ENCODE measurements around the gene CHMP3. TPM values are rescaled to one million over a fixed set of nuclear protein-coding genes. Genes with fewer than 3 reads are reported as not detected.
"Not testable (repeated sequence)": the region's sequence is repeated elsewhere in the genome, so short reads cannot be mapped to it uniquely, and the experiment has no call there.

CHMP3 gene
- total and polyA plus RNA-seq, 2 donors: 69.4 to 163 TPM

DNA sequence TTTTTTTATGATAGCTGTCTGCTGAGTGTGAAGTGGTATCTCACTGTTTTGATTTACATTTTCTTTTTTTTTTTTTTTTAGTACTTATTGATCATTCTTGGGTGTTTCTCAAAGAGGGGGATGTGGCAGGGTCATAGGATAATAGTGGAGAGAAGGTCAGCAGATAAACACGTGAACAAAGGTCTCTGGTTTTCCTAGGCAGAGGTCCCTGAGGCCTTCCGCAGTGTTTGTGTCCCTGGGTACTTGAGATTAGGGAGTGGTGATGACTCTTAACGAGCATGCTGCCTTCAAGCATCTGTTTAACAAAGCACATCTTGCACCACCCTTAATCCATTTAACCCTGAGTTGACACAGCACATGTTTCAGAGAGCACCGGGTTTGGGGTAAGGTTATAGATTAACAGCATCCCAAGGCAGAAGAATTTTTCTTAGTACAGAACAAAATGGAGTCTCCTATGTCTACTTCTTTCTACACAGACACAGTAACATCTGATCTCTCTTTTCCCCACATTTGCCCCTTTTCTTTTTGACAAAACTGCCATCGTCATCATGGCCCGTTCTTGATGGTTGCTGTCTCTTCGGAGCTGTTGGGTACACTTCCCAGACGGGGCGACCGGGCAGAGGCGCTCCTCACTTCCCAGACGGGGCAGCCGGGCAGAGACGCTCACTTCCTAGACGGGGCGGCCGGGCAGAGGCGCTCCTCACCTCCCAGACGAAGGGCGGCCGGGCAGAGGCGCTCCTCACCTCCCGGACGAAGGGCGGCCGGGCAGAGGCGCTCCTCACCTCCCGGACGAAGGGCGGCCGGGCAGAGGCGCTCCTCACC, 18.8 kb downstream of the CHMP3 start:
- H3K27ac ChIP-seq (ENCODE audit: low read depth); DNase-seq (ENCODE audit: extremely low spot score); H3K4me3 ChIP-seq (ENCODE audit: low read depth, low read length); H3K4me1 ChIP-seq (ENCODE audit: insufficient read depth): not testable (repeated sequence)
- 96% methylated on average over 22 of the region's 32 CpGs for WGBS
- peaks cover 10% of the 10 kb centered on the region for H3K36me3 ChIP-seq (ENCODE audit: insufficient read depth)

- Histone ChIP-seq H3K4me1 (ENCODE audit: insufficient read depth) (no peaks in the 10 kb centered on the region), H3K4me3 (ENCODE audit: low read depth, low read length) (no peak overlapping the region), H3K36me3 (ENCODE audit: insufficient read depth) (peaks cover 3% of the 10 kb centered on the region), H3K27ac (ENCODE audit: low read depth) (no peak overlapping the region)
- 75% methylated on average over 2 of the region's 2 CpGs for WGBS
- no peak for DNase-seq (ENCODE audit: extremely low spot score)
Observed at GRCh38 chr2:86543793-86544192, 19.4 kb downstream of the CHMP3 start.

- no peak for DNase-seq (ENCODE audit: extremely low spot score)
- 53% methylated on average over 2 of the region's 2 CpGs for WGBS
- Histone ChIP-seq H3K36me3 (ENCODE audit: insufficient read depth) (no peaks in the 10 kb centered on the region), H3K27ac (ENCODE audit: low read depth) (no peak overlapping the region), H3K4me1 (ENCODE audit: insufficient read depth) (no peaks in the 10 kb centered on the region), H3K4me3 (ENCODE audit: low read depth, low read length) (no peak overlapping the region)
Observed at GRCh38 chr2:86543335-86543734, 19.9 kb downstream of the CHMP3 start.

DNA sequence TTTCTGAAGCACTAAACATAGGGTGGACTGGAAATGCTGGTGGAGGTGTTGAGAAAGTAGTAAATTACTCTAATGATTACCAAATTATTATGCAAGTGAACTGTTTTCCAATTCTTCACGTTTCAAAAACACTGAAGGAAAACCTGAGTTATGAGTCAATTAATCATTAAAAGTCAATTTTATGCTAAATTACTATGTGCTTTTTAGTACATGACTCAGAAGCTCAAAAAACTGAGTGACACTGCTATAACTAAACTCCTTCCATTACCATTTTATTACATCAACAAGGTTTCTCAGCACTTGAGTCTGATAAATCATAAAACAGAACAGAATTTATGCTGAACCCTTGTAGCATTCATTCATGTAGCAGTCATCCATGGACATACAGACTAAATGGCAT, 20.4 kb downstream of the CHMP3 start:
- Histone ChIP-seq H3K4me3 (ENCODE audit: low read depth, low read length) (no peak overlapping the region), H3K27ac (ENCODE audit: low read depth) (no peak overlapping the region), H3K36me3 (ENCODE audit: insufficient read depth) (no peaks in the 10 kb centered on the region), H3K4me1 (ENCODE audit: insufficient read depth) (no peaks in the 10 kb centered on the region)
- DNase-seq (ENCODE audit: extremely low spot score): no peak
- 62% methylated on average over 1 of the region's 1 CpG for WGBS

GRCh38 chr2:86541334-86541733, 21.9 kb downstream of the CHMP3 start:
- H3K36me3 ChIP-seq (ENCODE audit: insufficient read depth): no peaks in the 10 kb centered on the region
- no peaks in the 10 kb centered on the region for H3K4me1 ChIP-seq (ENCODE audit: insufficient read depth)
- no peak overlapping the region for H3K4me3 ChIP-seq (ENCODE audit: low read depth, low read length)
- no peak overlapping the region for H3K27ac ChIP-seq (ENCODE audit: low read depth)
- DNase-seq (ENCODE audit: extremely low spot score): no peak
- 39% methylated on average over 2 of the region's 2 CpGs for WGBS

DNA sequence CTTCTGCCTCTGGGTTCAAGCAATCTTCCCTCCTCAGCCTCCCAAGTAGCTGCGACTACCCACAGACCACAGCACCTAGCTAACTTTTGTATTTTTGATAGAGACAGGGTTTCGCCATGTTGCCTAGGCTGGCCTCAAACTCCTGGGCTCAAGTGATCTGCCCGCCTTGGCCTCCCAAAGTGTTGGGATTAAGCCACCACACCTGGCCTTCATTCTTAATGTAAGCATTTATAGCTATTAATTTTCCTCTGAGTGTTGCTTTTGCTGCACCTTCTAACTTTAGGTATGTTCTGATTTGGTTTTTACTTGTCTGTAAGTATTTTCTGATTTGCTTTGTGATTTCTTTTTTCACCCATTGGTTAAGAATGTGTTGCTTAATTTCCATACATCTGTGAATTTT, 29.7 kb downstream of the CHMP3 start:
- WGBS: 97% methylated on average over 3 of the region's 3 CpGs
- no peaks in the 10 kb centered on the region for H3K4me1 ChIP-seq (ENCODE audit: insufficient read depth)
- DNase-seq (ENCODE audit: extremely low spot score): no peak
- no peak overlapping the region for H3K4me3 ChIP-seq (ENCODE audit: low read depth, low read length)
- H3K36me3 ChIP-seq (ENCODE audit: insufficient read depth): no peaks in the 10 kb centered on the region
- H3K27ac ChIP-seq (ENCODE audit: low read depth): no peak overlapping the region

- Histone ChIP-seq H3K27ac (ENCODE audit: low read depth) (no peak overlapping the region), H3K36me3 (ENCODE audit: insufficient read depth) (no peaks in the 10 kb centered on the region), H3K4me1 (ENCODE audit: insufficient read depth) (no peaks in the 10 kb centered on the region), H3K4me3 (ENCODE audit: low read depth, low read length) (no peak overlapping the region)
- no peak for DNase-seq (ENCODE audit: extremely low spot score)
- WGBS: 82% methylated on average over 11 of the region's 11 CpGs
Observed at GRCh38 chr2:86525421-86526340, 37.6 kb downstream of the CHMP3 start.

- Histone ChIP-seq H3K4me1 (ENCODE audit: insufficient read depth) (no peaks in the 10 kb centered on the region), H3K27ac (ENCODE audit: low read depth) (no peak overlapping the region), H3K36me3 (ENCODE audit: insufficient read depth) (no peaks in the 10 kb centered on the region), H3K4me3 (ENCODE audit: low read depth, low read length) (no peak overlapping the region)
- 97% methylated on average over 4 of the region's 4 CpGs for WGBS
- DNase-seq (ENCODE audit: extremely low spot score): no peak
Observed at GRCh38 chr2:86523491-86523890, 39.8 kb downstream of the CHMP3 start.

DNA sequence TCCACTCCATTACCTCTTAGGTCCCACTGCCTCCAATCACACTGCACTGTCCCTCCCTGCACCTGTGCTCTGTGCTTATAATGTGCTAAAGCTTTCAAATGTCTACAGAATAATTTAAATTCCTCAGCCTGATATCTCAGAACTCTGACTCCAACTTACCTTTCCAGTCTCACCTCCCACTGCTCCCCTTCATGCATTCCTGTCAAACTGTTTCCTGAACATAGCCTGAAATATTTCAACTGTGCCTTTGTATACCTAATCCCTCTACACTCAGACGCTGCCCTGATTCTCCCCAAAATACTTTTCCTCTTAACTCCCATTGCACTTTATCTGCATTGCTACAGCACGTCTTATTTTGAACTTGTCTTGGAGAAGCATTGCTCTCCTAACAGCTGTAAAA, 40.5 kb downstream of the CHMP3 start:
- Histone ChIP-seq H3K4me3 (ENCODE audit: low read depth, low read length) (no peak overlapping the region), H3K36me3 (ENCODE audit: insufficient read depth) (no peaks in the 10 kb centered on the region), H3K27ac (ENCODE audit: low read depth) (no peak overlapping the region), H3K4me1 (ENCODE audit: insufficient read depth) (no peaks in the 10 kb centered on the region)
- 82% methylated on average over 2 of the region's 2 CpGs for WGBS
- no peak for DNase-seq (ENCODE audit: extremely low spot score)

DNA sequence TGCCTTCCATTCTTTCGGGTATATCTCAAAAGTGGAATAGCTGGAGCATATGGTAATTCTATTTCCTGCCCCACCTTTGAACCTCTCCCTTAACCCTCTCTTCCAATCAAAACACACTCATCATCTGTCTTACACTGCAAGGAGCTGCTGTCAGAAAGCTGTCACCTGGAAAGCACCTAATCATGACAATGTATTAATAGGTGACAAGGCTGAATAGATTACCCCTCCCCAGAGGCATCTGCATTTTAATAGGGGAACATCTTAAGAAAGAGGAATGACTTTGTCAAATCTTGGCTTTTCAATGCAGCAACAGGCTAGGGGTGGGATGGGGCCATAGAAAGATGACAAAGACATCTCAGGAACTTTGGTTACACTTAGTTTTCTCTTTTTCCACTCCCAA, 41.3 kb downstream of the CHMP3 start:
- no peaks in the 10 kb centered on the region for H3K36me3 ChIP-seq (ENCODE audit: insufficient read depth)
- no peak overlapping the region for H3K27ac ChIP-seq (ENCODE audit: low read depth)
- WGBS: 92% methylated on average over 1 of the region's 1 CpG

DNA sequence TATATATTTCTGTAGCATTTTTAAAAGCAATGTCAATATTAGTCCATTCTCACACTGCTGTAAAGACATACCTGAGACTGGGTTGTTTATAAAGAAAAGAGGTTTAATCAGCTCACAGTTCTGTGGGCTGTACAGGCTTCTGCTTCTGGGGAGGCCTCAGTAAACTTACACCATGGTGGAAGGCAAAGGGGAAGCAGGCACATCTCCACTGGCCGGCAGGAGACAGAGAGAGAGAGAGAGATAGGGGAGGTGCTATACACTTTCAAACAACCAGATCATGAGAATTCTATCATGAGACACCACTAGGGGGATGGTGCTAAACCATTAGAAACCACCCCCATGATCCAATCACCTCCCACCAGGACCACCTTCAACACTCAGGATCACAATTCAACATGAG, 43.1 kb downstream of the CHMP3 start:
- Histone ChIP-seq H3K27ac (ENCODE audit: low read depth) (no peak overlapping the region), H3K4me1 (ENCODE audit: insufficient read depth) (no peaks in the 10 kb centered on the region), H3K4me3 (ENCODE audit: low read depth, low read length) (no peak overlapping the region), H3K36me3 (ENCODE audit: insufficient read depth) (no peaks in the 10 kb centered on the region)
- DNase-seq (ENCODE audit: extremely low spot score): no peak
- WGBS: 93% methylated on average over 1 of the region's 1 CpG

More for the DNA sequence above, 41.3 kb downstream of the CHMP3 start:
- no peak for DNase-seq (ENCODE audit: extremely low spot score)
- H3K4me1 ChIP-seq (ENCODE audit: insufficient read depth): no peaks in the 10 kb centered on the region
- no peak overlapping the region for H3K4me3 ChIP-seq (ENCODE audit: low read depth, low read length)

GRCh38 chr2:86519349-86519748, 43.9 kb downstream of the CHMP3 start:
- Histone ChIP-seq H3K27ac (ENCODE audit: low read depth) (no peak overlapping the region), H3K4me3 (ENCODE audit: low read depth, low read length) (no peak overlapping the region), H3K36me3 (ENCODE audit: insufficient read depth) (no peaks in the 10 kb centered on the region), H3K4me1 (ENCODE audit: insufficient read depth) (no peaks in the 10 kb centered on the region)
- 83% methylated on average over 1 of the region's 1 CpG for WGBS
- DNase-seq (ENCODE audit: extremely low spot score): no peak

DNA sequence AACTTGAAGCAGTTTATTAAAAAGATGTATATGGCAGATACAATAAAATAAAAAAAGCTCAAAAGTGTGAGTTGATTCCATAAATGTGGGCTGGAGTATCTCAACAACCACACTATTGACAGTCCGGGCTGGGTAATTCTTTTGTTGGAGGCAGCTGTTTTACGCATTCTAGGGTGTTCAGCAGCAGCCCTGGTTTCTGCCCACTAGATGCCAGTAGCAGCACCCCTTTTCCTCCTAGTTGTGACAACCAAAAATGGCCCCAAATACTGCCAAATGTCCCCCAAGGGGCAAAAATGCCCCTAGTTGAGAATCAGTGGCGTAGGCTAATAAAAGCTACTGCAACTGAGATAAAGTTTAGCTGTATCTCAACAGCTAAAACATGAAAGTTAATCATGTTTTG, 44.8 kb downstream of the CHMP3 start:
- Histone ChIP-seq H3K4me1 (ENCODE audit: insufficient read depth) (no peaks in the 10 kb centered on the region), H3K4me3 (ENCODE audit: low read depth, low read length) (no peak overlapping the region), H3K36me3 (ENCODE audit: insufficient read depth) (no peaks in the 10 kb centered on the region), H3K27ac (ENCODE audit: low read depth) (no peak overlapping the region)
- 71% methylated on average over 3 of the region's 3 CpGs for WGBS
- DNase-seq (ENCODE audit: extremely low spot score): no peak
